PC-9 (cell line): ENCODE results near the gene MAP2K2. TPM values are rescaled to one million over a fixed set of nuclear protein-coding genes. Genes with fewer than 3 reads are reported as not detected.

Experiments used
- BruUV-seq: library from RNA; stranded (reverse); fragments of 400-500 nt; replicated peaks from 2 replicates; lab custom pipeline; 2021; lab: Mats Ljungman, UMichigan
- CTCF ChIA-PET: fragments of 300-600 bp; sonication (Branson Sonifier 250); formaldehyde crosslinking; loops from one replicate; lab custom pipeline; 2022; ENCODE audit warnings: antibody characterized with exemption; lab: Charles Lee
- POLR2A ChIA-PET: fragments of 300-600 bp; sonication (Branson Sonifier 250); formaldehyde crosslinking; loops from one replicate; lab custom pipeline; 2022; ENCODE audit warnings: antibody characterized with exemption; ENCODE audit not compliant: unreplicated experiment; lab: Charles Lee
- DNase-seq, 2 experiments: peaks; one replicate each; pipeline versions ENCODE4 v3.0.0 to v3.0.0-alpha.2; 2015 to 2022; ENCODE audit warnings: mixed read lengths in 1 of 2
- H2AFZ ChIP-seq: fragments of 200-600 bp; sonication (generic); 2 replicates; pipeline ENCODE4 v1.8.1; 2017; ENCODE audit warnings: antibody characterized with exemption
- H3F3A ChIP-seq: fragments of 200-600 bp; sonication (generic); 2 replicates; pipeline ENCODE4 v1.8.1; 2017; ENCODE audit warnings: antibody characterized with exemption, mild to moderate bottlenecking, low read depth; ENCODE audit not compliant: insufficient read depth
- H3K27ac ChIP-seq: fragments of 200-600 bp; sonication (generic); 2 replicates; pipeline ENCODE4 v1.6.1; 2016; ENCODE audit warnings: mixed run types
- H3K27me3 ChIP-seq: fragments of 200-600 bp; sonication (generic); 2 replicates; pipeline ENCODE4 v1.6.1; 2016; ENCODE audit warnings: low read depth, mixed run types; ENCODE audit not compliant: insufficient read depth
- H3K36me3 ChIP-seq: fragments of 200-600 bp; sonication (generic); 2 replicates; pipeline ENCODE4 v1.6.1; 2016; ENCODE audit warnings: low read depth, mixed run types
- H3K4me1 ChIP-seq: fragments of 200-600 bp; sonication (generic); replicated peaks from 2 replicates; pipeline ENCODE4 v1.6.1; 2016; ENCODE audit warnings: mixed run types; ENCODE audit not compliant: insufficient read depth
- H3K4me2 ChIP-seq: fragments of 200-600 bp; sonication (generic); 2 replicates; pipeline ENCODE4 v1.6.1; 2017; ENCODE audit warnings: mixed run types
- H3K4me3 ChIP-seq: fragments of 200-600 bp; sonication (generic); 2 replicates; pipeline ENCODE4 v1.6.1; 2016; ENCODE audit warnings: mixed run types
- H3K79me2 ChIP-seq: fragments of 200-600 bp; sonication (generic); 2 replicates; pipeline ENCODE4 v1.6.1; 2017; ENCODE audit warnings: low read depth, mixed run types
- H3K9me2 ChIP-seq: fragments of 200-600 bp; sonication (generic); 2 replicates; pipeline ENCODE4 v1.8.1; 2017; ENCODE audit warnings: mild to moderate bottlenecking; ENCODE audit not compliant: insufficient read depth
- H3K9me3 ChIP-seq: fragments of 200-600 bp; sonication (generic); 2 replicates; pipeline ENCODE4 v1.8.1; 2016; ENCODE audit warnings: low read depth; ENCODE audit not compliant: insufficient read depth
- H4K20me1 ChIP-seq: fragments of 200-600 bp; sonication (generic); 2 replicates; pipeline ENCODE4 v1.8.1; 2017; ENCODE audit not compliant: insufficient read depth
- EZH2 ChIP-seq: fragments of 200-600 bp; sonication (generic); IDR thresholded peaks from 2 replicates; pipeline ENCODE4 v1.8.0; 2017; ENCODE audit warnings: antibody characterized with exemption, low read depth
- intact Hi-C: fragments of 100-400 bp; cut with micrococcal nuclease; formaldehyde crosslinking; loops from one replicate; pipeline ENCODE4 v1.10.0; 2022; ENCODE audit not compliant: unreplicated experiment
- total RNA-seq: library from RNA; stranded (reverse); gene quantifications from 2 replicates; pipeline ENCODE4 v1.2.3, GENCODE V29; 2021
- TF ChIP-seq, protein P1 (sequence below): fragments of 200-600 bp; sonication (generic); conservative IDR thresholded peaks from 2 replicates; pipeline ENCODE4 v1.6.1; 2017; ENCODE audit warnings: mixed run types, antibody characterized with exemption, mild to moderate bottlenecking, moderate library complexity

MAP2K2 gene
- total RNA-seq, 1 experiment from 2014 or later, result 160 TPM

DNA sequence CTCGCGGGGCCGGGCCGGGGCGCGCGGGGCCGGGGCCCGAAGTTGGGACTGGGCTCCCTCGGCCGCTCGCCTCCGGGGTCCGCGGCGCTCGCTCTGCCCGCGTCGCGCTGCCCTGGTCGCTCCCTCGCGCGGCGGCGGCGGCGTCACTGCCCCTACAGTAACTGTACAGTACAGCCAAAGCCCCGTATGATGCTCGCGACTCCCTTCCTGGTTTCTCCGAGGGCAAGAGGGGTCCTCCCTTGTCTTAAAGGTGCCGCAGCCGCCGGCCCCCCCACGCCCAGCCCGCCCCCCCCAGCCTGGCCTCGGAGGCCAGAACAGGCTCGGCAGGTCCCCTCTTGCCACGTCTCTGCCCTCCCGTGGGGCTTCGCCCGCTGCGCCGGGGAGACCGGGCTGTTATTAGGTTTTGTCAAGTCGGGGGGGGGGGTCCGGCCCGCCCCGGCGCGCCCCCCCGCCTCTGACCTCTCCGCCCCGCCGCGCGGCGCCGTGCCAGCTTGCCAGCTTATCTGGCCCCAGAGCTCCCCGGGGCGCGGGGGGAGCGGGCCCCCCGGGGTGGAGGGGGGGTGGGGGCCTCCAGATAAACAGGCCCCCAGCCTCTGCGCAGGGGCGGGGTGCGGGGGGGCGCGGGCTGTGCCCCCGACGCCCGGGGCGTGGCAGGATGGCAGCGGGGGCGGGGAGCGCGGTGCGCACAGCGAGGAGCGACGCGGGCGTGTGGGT is 57.1 kb downstream of the MAP2K2 start, which contains the start of gene ZBTB7A:
Gene ZBTB7A, minus strand, starts transcription at position 218 of the 714 bp plus-strand sequence. CDS start 11,667 bp downstream, outside the sequence.
- H3K4me2 ChIP-seq, result peak within 1 kb of the TSS; percentile 76
- H3K9me3 ChIP-seq, result no peaks in the 10 kb centered on the region
- peaks cover 20% of the 10 kb centered on the region for H4K20me1 ChIP-seq
- ChIA-PET CTCF (interaction anchor here (1.0 kb wide), 1 partner anchor 79 kb away, joined by 4 read pairs; no protein-coding TSS in a partner anchor), POLR2A (interaction anchor here (0.6 kb wide), 2 partner anchors 65 to 109 kb away, joined by 6 to 10 read pairs; no protein-coding TSS in a partner anchor)
- intact Hi-C loops, result loop anchor here (1.0 to 10.0 kb wide), 3 partner anchors 17 to 115 kb away; partner anchors contain the start of genes ANKRD24 and SIRT6
- peaks cover 32% of the 10 kb centered on the region for H3K79me2 ChIP-seq
- peak within 1 kb of the TSS; percentile 53; the same call in 1 of the 2 replicates for H3K27ac ChIP-seq
- H3K4me1 ChIP-seq, result peaks cover 19% of the 10 kb centered on the region
- peak; percentile 66 to 74 for DNase-seq
- no peaks in the 10 kb centered on the region for H3K27me3 ChIP-seq
- TF ChIP-seq EZH2, result no peak
- TF ChIP-seq, protein P1, sequence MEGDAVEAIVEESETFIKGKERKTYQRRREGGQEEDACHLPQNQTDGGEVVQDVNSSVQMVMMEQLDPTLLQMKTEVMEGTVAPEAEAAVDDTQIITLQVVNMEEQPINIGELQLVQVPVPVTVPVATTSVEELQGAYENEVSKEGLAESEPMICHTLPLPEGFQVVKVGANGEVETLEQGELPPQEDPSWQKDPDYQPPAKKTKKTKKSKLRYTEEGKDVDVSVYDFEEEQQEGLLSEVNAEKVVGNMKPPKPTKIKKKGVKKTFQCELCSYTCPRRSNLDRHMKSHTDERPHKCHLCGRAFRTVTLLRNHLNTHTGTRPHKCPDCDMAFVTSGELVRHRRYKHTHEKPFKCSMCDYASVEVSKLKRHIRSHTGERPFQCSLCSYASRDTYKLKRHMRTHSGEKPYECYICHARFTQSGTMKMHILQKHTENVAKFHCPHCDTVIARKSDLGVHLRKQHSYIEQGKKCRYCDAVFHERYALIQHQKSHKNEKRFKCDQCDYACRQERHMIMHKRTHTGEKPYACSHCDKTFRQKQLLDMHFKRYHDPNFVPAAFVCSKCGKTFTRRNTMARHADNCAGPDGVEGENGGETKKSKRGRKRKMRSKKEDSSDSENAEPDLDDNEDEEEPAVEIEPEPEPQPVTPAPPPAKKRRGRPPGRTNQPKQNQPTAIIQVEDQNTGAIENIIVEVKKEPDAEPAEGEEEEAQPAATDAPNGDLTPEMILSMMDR, result no peak
- no TSS peak for BruUV-seq
- peak within 1 kb of the TSS; percentile 69 for H3K4me3 ChIP-seq
- no peaks in the 10 kb centered on the region for H3K9me2 ChIP-seq
- peaks cover 9% of the 10 kb centered on the region; the same call in 1 of the 2 replicates for H3F3A ChIP-seq
- peak within 1 kb of the TSS; percentile 60; the same call in 1 of the 2 replicates for H2AFZ ChIP-seq
- H3K36me3 ChIP-seq, result no peaks in the 10 kb centered on the region

DNA sequence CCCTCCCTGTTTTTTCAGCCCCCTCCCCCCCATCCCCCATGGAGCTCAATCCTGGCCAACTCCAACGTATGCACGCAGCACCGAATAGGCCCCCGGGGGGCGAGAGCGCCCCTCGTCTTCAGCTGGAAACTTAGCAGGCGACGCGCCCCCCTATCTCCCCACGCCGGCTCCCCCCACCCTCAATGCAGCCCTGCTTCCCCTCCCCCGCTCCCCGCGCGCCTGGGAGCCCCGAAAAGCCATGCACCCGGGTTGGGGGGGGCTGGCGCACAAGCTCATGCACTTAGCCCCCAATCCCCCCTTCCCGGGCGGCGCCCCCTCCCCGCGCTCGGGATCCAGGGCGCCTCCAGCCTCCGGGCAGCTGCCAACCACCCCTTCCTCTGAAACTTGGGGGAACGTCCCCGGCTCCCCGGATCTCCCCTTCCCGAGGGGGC is 57.7 kb downstream of the MAP2K2 start:
- peak overlapping the region; percentile 40; the same call in 1 of the 2 replicates for H3K4me2 ChIP-seq

More for the DNA sequence above, 57.7 kb downstream of the MAP2K2 start:
- no peaks in the 10 kb centered on the region for H3K9me3 ChIP-seq
- no peaks in the 10 kb centered on the region for H3K27me3 ChIP-seq
- H3K4me1 ChIP-seq, result peaks cover 24% of the 10 kb centered on the region
- H3K79me2 ChIP-seq, result peaks cover 39% of the 10 kb centered on the region
- H3K4me3 ChIP-seq, result peak overlapping the region; percentile 69; the same call in 1 of the 2 replicates
- CTCF ChIA-PET, result interaction anchor here (0.7 kb wide), 1 partner anchor 74 kb away, joined by 3 read pairs; no protein-coding TSS in a partner anchor
- DNase-seq, result no peak
- intact Hi-C loops, result loop anchor here (1.0 to 10.0 kb wide), 3 partner anchors 18 to 116 kb away; partner anchors contain the start of genes ANKRD24 and SIRT6
- peaks cover 15% of the 10 kb centered on the region; the same call in 1 of the 2 replicates for H3F3A ChIP-seq
- POLR2A ChIA-PET, result interaction anchor here (0.8 kb wide), 1 partner anchor 469 kb away, joined by 8 read pairs; no protein-coding TSS in a partner anchor
- no TSS peak for BruUV-seq
- H3K36me3 ChIP-seq, result no peaks in the 10 kb centered on the region
- peaks cover 27% of the 10 kb centered on the region for H4K20me1 ChIP-seq
- H2AFZ ChIP-seq, result no peak overlapping the region
- no peaks in the 10 kb centered on the region for H3K9me2 ChIP-seq
- TF ChIP-seq, protein P1, result no peak
- no peak for TF ChIP-seq EZH2
- H3K27ac ChIP-seq, result 0 out of 2 replicates have a peak overlapping the region, but pooled peaks have one; percentile 53
